ENCODE measurements around the gene SLC5A9.
"Not testable (repeated sequence)": the region's sequence is repeated elsewhere in the genome, so short reads cannot be mapped to it uniquely, and the experiment has no call there.

Gene SLC5A9

GRCh38 chr1:48242141-48242736, 19.7 kb downstream of the SLC5A9 start:
- DNase-seq (ENCODE audit: low read depth) = no peak

- DNase-seq (ENCODE audit: low read depth) = no peak
These were observed 22.6 kb downstream of the SLC5A9 start for GRCh38 chr1:48245106-48245505.

- DNase-seq (ENCODE audit: low read depth) = no peak
These were observed 24.2 kb downstream of the SLC5A9 start for GRCh38 chr1:48246727-48247126.

GRCh38 chr1:48248356-48248755, 25.8 kb downstream of the SLC5A9 start:
- no peak for DNase-seq (ENCODE audit: low read depth)

GRCh38 chr1:48249868-48250267, 27.4 kb downstream of the SLC5A9 start:
- DNase-seq (ENCODE audit: low read depth) = no peak

GRCh38 chr1:48250572-48250971, 28.1 kb downstream of the SLC5A9 start:
- DNase-seq (ENCODE audit: low read depth) = no peak

- no peak for DNase-seq (ENCODE audit: low read depth)
These were observed 28.8 kb downstream of the SLC5A9 start for GRCh38 chr1:48251323-48251722.

GRCh38 chr1:48251821-48252220, 29.3 kb downstream of the SLC5A9 start:
- no peak for DNase-seq (ENCODE audit: low read depth)

GRCh38 chr1:48254254-48254653, 31.7 kb downstream of the SLC5A9 start:
- no peak for DNase-seq (ENCODE audit: low read depth)

- DNase-seq (ENCODE audit: low read depth) = no peak
These were observed 35.6 kb downstream of the SLC5A9 start for GRCh38 chr1:48258106-48258505.

GRCh38 chr1:48261881-48262400, 39.4 kb downstream of the SLC5A9 start:
- DNase-seq (ENCODE audit: low read depth) = no peak

- DNase-seq (ENCODE audit: low read depth) = no peak
These were observed 40.5 kb downstream of the SLC5A9 start for GRCh38 chr1:48263041-48263440.

GRCh38 chr1:48266576-48266975, 44.1 kb downstream of the SLC5A9 start:
- DNase-seq (ENCODE audit: low read depth) = no peak

- DNase-seq (ENCODE audit: low read depth) = not testable (repeated sequence)
These were observed 54.9 kb downstream of the SLC5A9 start for GRCh38 chr1:48277437-48277836.

- not testable (repeated sequence) for DNase-seq (ENCODE audit: low read depth)
These were observed 59.8 kb downstream of the SLC5A9 start for GRCh38 chr1:48282329-48282728.

- not testable (repeated sequence) for DNase-seq (ENCODE audit: low read depth)
These were observed 62.3 kb downstream of the SLC5A9 start for GRCh38 chr1:48284696-48285420.

- no peak for DNase-seq (ENCODE audit: low read depth)
These were observed 63.0 kb downstream of the SLC5A9 start for GRCh38 chr1:48285525-48285924.

GRCh38 chr1:48291421-48291820, 68.9 kb downstream of the SLC5A9 start:
- DNase-seq (ENCODE audit: low read depth) = no peak

- no peak for DNase-seq (ENCODE audit: low read depth)
These were observed 70.2 kb downstream of the SLC5A9 start for GRCh38 chr1:48292706-48293105.

GRCh38 chr1:48294094-48294493, 71.6 kb downstream of the SLC5A9 start:
- DNase-seq (ENCODE audit: low read depth) = not testable (repeated sequence)

- no peak for DNase-seq (ENCODE audit: low read depth)
These were observed 72.1 kb downstream of the SLC5A9 start for GRCh38 chr1:48294656-48295055.
